Islet precursor cell (in vitro differentiated cells): ENCODE measurements around the gene TNS3.

Experiments used
- DNase-seq: peaks from one replicate; pipeline ENCODE4 v3.0.0-alpha.2; 2018

Gene TNS3

DNA sequence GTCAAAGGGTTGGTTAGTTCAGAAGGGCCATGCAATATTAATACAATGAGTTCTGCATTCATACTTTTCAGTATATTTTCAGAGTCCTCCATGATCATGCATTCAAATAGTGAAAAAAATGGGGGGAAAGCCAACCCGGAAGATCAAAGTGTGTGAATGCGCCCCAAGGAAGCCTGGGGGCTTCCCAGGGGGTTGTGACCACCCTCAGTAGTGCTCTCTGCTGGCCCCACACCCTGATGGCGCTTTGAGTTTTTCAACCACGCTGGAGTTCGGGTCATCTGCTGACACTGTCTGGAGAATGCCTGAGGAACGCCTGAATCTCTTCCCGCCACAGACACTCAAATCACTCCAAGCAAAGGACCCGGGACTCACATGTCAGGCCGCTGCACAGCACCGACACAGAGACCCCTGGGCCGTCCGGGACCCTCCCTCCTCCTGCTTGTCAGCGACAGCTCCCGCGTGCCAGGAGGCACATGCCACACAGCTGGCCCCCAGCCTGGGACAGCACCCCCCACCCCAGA is 1.0 kb downstream of the TNS3 start:
- DNase-seq: peak; percentile 77

DNA sequence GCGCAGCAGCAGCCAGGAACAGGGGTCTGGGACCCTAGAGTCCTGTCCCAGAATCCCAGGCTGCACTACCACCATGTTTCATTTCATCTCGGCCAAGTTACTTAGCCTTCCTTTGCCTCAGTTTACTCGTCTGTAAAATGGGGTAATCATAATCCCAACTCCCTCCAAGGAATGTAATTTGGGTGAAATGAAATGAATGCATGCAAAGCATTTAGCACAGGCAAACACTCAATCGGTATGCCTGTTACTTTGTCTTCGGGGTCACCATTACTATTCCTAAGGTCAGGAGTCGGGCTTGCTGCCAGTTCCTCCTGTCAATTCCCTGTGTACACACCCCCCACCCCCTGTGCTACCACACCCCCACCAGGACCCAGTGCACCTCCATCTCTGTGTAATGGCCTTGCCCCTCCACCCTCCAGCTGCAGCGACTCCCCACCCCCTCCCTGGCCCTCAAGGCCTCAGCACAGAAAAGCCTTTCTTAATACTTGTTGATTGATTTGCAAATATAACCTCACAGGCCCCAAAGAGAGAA is 1.7 kb downstream of the TNS3 start:
- DNase-seq: peak; percentile 53

GRCh38 chr7:47579458-47579857 is 2.5 kb downstream of the TNS3 start:
- peak; percentile 48 for DNase-seq

DNA sequence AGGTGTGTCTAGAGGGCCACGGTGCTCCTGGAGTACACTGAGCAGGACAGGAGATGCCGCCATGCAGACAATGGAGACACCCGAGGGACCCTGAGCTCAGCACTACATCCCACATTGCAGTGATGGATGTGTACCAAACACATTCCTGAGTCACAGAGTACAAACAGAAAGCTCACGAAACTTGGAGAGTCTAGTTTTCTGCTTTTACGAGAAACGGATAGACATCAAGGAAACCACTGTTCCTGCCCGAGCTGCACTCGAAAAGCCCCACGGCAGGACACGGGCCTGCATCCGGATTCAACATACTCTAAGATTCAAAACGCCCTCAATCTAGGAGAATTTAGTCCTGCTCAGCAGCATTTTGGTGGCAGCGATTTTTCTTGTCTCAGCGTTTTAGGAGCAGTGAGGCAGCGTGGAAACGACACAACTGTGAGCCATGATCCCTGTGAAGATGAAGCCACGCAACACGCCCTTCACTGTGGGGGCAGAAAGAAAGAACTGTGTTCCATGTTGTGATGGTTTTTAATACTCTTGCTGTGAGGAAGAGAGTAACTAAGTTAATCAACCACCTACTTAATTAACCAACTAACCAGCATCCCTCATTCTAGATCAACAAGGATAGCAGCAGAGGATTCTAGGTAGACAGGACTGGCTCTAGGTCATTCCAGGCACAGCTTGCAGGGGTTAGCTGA is 3.2 kb downstream of the TNS3 start:
- DNase-seq: peak; percentile 64

GRCh38 chr7:47577321-47577919 is 4.5 kb downstream of the TNS3 start:
- peak; percentile 54 for DNase-seq

DNA sequence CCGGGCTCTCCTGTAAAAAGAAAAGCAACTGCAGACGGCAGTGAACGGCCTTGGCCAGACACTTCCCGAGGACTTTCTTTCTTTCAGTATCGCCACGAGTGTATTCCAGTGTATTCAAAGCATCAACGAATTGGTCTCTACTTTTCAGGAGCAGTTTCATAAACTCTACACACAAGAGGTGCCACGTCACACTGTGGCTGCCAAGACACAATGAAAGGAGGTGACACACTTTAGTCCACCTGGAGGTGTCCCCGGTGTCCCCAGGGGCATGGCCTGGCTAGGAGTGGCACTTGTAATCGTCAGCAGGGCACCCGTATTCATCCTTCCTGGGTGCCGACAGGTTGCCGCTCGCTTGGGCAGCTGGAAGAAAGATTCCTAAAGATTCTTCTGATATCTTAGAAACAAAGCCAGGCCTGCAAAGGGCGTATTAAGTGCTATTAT is 5.0 kb downstream of the TNS3 start:
- DNase-seq: no peak

DNA sequence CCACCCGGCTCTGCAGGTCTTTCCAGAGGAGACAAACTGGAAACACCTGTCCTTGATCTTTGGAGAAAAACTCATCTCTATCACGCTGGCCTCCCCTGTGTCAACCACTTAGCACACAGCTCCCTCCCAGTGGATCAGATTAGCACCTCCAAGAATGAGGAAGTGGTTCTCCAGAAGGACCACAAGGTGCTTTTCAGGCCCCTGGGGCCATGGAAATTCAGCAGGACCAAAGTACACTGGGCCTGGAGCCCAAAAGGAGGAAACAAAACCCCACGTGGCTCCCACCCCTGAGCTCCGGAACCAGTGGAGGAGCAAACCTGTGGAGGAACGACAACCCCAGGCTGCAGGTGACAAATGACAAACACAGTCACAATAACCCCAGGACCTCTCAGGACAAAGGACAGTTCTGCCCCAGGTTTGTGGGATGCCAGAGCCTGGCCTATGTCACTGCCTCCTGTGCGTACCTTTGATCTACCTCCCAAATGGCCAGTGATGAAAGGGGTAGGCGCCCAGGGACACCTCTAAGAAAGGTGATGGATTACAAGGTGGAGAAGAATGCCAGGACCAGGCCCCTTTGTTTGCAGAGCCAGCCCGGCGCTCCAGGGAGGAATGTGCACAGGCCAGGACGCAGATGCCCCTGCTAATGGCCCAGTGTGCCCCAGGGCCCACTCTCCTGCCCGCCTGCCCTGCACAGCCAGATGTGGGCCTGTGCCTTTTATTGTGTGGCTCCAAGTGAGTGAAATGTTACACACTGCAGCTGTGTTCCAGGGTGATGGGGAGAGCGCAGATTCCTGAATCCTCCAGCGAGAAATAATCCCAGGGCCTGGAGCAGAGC is 5.7 kb downstream of the TNS3 start:
- peak; percentile 99 for DNase-seq

DNA sequence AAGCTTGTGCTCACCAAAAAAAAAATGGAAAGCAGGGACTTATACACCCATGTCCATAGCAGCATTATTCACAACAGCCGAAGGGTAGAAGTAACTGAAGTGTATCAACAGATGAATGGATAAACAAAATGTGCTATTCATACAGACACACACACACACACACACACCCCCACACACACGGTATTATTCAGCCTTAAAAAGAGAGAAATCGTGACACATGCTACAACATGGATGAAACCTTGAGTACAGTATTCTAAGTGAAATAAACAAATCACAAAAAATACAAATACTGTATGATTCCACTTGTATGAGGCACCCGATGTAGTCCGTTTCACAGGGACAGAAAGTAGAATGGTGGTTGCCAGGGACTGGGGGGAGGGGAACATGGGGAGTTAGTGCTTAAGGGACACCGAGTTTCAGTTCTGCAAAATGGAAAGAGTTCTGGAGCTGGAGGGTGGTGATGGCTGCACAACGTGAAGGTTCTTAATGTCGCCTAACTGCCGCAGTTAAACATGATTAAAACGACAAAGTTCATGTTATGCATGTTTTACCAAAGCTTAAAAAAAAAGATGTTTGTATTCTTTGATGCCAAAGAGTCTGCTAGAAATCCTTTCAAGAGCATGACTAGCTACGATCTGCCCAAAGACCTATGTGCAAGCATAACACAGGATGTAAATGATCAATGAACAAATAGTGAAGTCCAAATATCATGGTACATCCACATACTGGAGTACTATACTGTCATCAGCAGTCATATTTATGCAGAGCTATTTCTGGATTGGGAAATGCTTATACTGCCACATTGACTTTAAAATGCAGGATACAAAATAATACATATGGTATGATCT is 7.2 kb downstream of the TNS3 start:
- DNase-seq: peak; percentile 41

GRCh38 chr7:47573758-47574481 is 8.0 kb downstream of the TNS3 start:
- peak; percentile 86 for DNase-seq

GRCh38 chr7:47572939-47573757 is 8.8 kb downstream of the TNS3 start:
- peak; percentile 57 for DNase-seq

DNA sequence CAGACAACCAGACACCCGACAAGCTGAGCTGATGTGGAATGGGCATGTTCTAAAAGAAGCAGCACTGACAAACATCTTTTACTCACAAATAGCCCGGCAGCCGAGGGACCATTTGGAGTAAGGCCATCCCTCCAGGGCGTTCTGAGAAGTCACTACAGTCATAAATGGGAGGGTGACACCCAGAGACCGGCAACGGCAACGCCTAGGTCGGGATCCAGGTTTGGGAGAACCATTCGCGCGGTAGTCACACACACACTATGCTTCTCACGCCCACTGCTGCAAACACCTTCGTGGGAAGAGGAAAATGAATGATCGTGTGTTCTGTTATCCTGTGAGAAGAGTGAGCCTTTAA is 9.8 kb downstream of the TNS3 start:
- no peak for DNase-seq

- DNase-seq: peak; percentile 70
Measured at GRCh38 chr7:47571331-47572093, 10.4 kb downstream of the TNS3 start.

DNA sequence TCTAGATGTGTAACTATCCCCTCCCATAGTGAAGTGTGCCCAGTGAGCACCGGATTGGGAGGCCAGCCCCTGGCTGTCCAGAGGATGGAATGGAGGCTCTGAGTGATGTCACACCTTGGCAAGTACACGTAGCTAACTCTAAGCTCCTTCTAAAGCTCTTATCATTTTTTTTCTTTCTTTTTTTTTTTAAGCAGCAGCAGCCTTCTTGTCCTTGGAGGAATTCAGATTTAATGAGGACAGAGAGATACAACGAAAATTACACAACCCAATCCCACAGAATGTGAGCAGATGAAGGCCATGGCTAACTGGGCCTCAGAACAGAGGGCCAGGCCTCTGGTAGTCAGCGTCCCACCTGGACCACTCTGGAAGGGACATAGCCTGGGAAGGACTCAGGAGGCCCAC is 11.3 kb downstream of the TNS3 start:
- no peak for DNase-seq

DNA sequence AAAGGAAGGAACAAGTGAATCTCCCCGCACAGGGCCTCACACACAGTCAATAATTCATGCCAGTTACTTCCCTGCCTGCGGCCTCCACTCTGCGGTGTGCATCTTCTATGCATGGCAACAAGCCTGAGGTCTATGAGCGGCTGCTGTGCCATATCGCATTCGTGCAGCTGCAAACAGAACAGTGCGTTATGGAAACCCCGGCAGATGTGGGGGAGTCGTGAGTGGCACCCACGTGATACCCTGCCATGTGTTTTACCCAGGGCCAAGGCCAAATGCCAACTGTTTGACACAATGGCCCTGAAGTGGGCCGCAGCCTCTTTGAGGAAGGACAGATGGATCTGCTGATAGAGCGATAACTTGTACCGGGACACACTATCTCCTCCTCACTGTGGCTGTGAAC is 13.4 kb downstream of the TNS3 start:
- DNase-seq: peak; percentile 39

GRCh38 chr7:47568056-47568455 is 13.9 kb downstream of the TNS3 start:
- DNase-seq: peak; percentile 35

DNA sequence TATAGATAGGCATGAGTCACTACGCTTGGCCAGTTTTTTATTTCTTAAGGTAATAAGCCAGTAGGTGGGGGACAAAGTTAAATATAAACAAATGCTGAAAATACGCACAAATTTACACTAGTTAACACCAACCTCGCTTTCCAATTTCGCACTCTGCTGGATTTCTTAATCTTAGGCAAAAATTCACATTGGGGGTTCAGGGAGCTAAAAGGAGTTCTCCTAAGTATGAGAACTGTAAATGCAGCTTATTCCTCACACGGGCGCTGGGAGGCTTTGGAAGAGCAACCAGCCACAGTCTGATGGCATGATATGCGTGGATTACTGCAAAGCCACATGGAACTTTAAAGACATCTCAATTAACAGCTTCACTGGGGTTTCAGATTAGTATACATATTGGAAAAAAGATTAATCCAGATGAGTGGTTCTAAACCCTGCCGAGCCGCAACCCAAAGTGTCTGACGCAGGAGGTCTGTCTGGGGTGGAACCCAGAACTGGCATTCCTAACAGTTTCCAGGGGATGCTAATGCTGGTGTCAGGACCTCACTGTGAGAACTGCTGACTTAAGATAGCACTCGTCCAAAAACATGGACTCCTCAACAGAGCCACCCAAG is 16.2 kb downstream of the TNS3 start:
- DNase-seq: no peak

DNA sequence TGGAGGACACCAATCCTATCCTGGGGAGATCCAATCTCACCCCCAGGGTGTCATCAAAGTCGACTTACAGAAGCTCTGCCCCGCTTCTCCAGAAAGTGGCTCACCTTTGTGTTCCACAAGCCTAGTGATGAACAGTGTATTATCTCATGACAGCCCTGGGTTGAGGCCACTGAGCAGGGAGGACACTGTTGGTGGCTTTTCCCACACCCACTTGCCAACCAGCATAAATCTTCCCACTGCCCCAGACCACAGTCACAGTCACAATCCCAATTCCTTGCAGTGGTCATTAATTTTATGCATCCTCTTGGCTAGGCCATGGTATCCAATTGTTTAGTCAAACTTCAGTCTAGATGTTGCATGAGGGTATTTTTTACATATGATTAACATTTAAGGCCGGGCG is 18.4 kb downstream of the TNS3 start:
- DNase-seq: no peak

- DNase-seq: no peak
Measured at GRCh38 chr7:47561715-47562446, 20.0 kb downstream of the TNS3 start.
